ENCODE measurements around the gene CYTIP.

CYTIP gene

GRCh38 chr2:157469726-157470125 is 25.8 kb upstream of the CYTIP start:
- Histone ChIP-seq H3K9ac (ENCODE audit: low read length) (no peak overlapping the region), H3K4me2 (ENCODE audit: low read depth, low read length, poor library complexity, severe bottlenecking) (peak overlapping the region; percentile 36), H3K79me2 (ENCODE audit: insufficient read depth, low read length) (no peaks in the 10 kb centered on the region), H2AFZ (ENCODE audit: low read depth, low read length, severe bottlenecking) (no peak overlapping the region), H3K27me3 (ENCODE audit: low read length) (no peaks in the 10 kb centered on the region), H3K36me3 (ENCODE audit: low read length) (no peaks in the 10 kb centered on the region), H3K4me3 (ENCODE audit: insufficient read depth, low read length, poor library complexity, severe bottlenecking) (no peak overlapping the region), H3K9me2 (replicated peaks; ENCODE audit: insufficient read depth, low read length) (no peaks in the 10 kb centered on the region), H4K20me1 (ENCODE audit: low read depth, low read length) (no peaks in the 10 kb centered on the region), H3K27ac (ENCODE audit: low read depth, low read length) (no peak overlapping the region), H3K9me3 (ENCODE audit: insufficient read depth, low read length) (no peaks in the 10 kb centered on the region), H3F3A (ENCODE audit: insufficient read depth) (no peaks in the 10 kb centered on the region)
- TF ChIP-seq CTCF (IDR thresholded peaks at IDR 0.05; ENCODE audit: insufficient read depth, low read length, poor library complexity, severe bottlenecking) (no peak), EZH2phosphoT487 (conservative IDR thresholded peaks at IDR 0.05; ENCODE audit: low read length) (no peak)

DNA sequence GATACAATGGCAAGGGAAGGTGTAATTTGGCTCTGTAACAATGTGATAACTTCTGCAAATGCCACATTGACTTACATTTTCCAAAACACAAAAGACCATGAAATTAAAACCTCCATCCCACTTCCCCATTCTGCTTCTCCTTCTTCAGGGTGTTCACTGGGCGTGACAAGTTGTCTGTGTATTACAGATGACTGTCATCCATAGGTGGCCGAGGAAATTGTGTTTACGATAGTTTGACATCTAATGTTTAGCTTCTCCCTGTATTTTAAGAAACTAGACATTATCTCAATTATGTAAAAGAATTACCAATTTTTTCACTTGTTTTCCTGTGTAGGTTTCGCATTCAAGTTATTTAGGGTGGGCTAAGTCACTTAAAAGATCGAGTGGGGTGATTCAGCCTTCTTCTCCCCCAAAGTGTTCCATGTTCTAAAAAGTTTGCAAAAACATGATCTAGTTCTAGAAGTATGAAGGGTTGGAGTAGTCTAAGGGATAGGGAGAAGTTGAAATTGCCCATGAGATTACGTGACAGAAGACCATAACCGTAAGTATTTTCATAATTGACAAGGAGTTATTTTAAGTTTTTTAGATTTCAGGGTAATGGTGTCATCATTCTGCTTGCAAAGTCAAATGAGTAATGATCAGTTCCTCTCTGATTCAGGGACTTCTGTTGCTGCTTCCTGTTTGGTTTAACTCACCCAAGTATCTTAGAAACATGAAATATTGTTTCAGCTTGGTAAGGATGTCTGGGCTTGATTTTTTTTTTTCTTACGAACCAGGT is 25.2 kb upstream of the CYTIP start:
- no peaks in the 10 kb centered on the region for H3K9me3 ChIP-seq (ENCODE audit: insufficient read depth, low read length)
- peak overlapping the region; percentile 17; the same call in 1 of the 2 replicates for H3K27ac ChIP-seq (ENCODE audit: low read depth, low read length)
- no peaks in the 10 kb centered on the region for H4K20me1 ChIP-seq (ENCODE audit: low read depth, low read length)
- no peaks in the 10 kb centered on the region for H3F3A ChIP-seq (ENCODE audit: insufficient read depth)
- no peaks in the 10 kb centered on the region for H3K79me2 ChIP-seq (ENCODE audit: insufficient read depth, low read length)
- H3K27me3 ChIP-seq (ENCODE audit: low read length) = no peaks in the 10 kb centered on the region
- H3K4me2 ChIP-seq (ENCODE audit: low read depth, low read length, poor library complexity, severe bottlenecking) = peak overlapping the region; percentile 36
- no peaks in the 10 kb centered on the region for H3K9me2 ChIP-seq (replicated peaks; ENCODE audit: insufficient read depth, low read length)
- H2AFZ ChIP-seq (ENCODE audit: low read depth, low read length, severe bottlenecking) = no peak overlapping the region
- H3K4me3 ChIP-seq (ENCODE audit: insufficient read depth, low read length, poor library complexity, severe bottlenecking) = no peak overlapping the region
- TF ChIP-seq CTCF (IDR thresholded peaks at IDR 0.05; ENCODE audit: insufficient read depth, low read length, poor library complexity, severe bottlenecking) (no peak), EZH2phosphoT487 (conservative IDR thresholded peaks at IDR 0.05; ENCODE audit: low read length) (no peak)
- H3K36me3 ChIP-seq (ENCODE audit: low read length) = no peaks in the 10 kb centered on the region
- no peak overlapping the region for H3K9ac ChIP-seq (ENCODE audit: low read length)

DNA sequence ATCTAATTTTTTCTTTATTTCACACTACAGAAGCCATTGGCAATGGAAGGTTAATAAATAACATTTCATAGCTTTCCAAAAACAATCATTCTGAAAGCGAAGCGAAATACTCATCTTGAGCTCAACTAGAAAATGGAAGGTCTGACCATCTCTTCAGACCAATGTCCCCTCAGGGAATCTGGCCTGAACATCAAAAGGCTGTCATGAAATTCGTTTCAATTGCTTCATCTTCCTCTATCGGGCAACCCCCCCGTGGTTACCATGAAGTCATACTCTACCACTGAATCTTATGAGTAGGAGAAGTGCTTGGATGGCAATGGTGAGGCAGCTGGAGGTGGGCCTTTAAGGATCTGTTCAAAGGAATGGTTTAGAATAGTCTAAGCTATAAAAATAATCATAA is 22.9 kb upstream of the CYTIP start:
- Histone ChIP-seq H3K4me2 (ENCODE audit: low read depth, low read length, poor library complexity, severe bottlenecking) (no peak overlapping the region), H3K27ac (ENCODE audit: low read depth, low read length) (no peak overlapping the region), H3K4me3 (ENCODE audit: insufficient read depth, low read length, poor library complexity, severe bottlenecking) (no peak overlapping the region), H3K36me3 (ENCODE audit: low read length) (no peaks in the 10 kb centered on the region), H3K9me2 (replicated peaks; ENCODE audit: insufficient read depth, low read length) (no peaks in the 10 kb centered on the region), H3F3A (ENCODE audit: insufficient read depth) (no peaks in the 10 kb centered on the region), H3K9ac (ENCODE audit: low read length) (no peak overlapping the region), H3K27me3 (ENCODE audit: low read length) (no peaks in the 10 kb centered on the region), H2AFZ (ENCODE audit: low read depth, low read length, severe bottlenecking) (no peak overlapping the region), H3K9me3 (ENCODE audit: insufficient read depth, low read length) (no peaks in the 10 kb centered on the region), H3K79me2 (ENCODE audit: insufficient read depth, low read length) (no peaks in the 10 kb centered on the region), H4K20me1 (ENCODE audit: low read depth, low read length) (no peaks in the 10 kb centered on the region)
- TF ChIP-seq CTCF (IDR thresholded peaks at IDR 0.05; ENCODE audit: insufficient read depth, low read length, poor library complexity, severe bottlenecking) (no peak), EZH2phosphoT487 (conservative IDR thresholded peaks at IDR 0.05; ENCODE audit: low read length) (no peak)
